HCT116 (cell line): ENCODE data around the gene EML1. TPM values are rescaled to one million over a fixed set of nuclear protein-coding genes. Genes with fewer than 3 reads are reported as not detected.

Source experiments
- ATAC-seq: fragments of 200-7000 bp; cut with Tn5 transposase; 2 replicates; pipeline ENCODE4 v1.9.1; 2020; ENCODE audit warnings: mild to moderate bottlenecking, moderate library complexity
- BruUV-seq: library from RNA; stranded (reverse); fragments of 400-500 nt; replicated peaks from 2 replicates; lab custom pipeline; 2021; lab: Mats Ljungman, UMichigan
- CTCF ChIA-PET: fragments of 300-600 bp; sonication (Branson Sonifier 250); formaldehyde crosslinking; loops from one replicate; lab custom pipeline; 2021; ENCODE audit warnings: antibody characterized with exemption; lab: Charles Lee
- POLR2A ChIA-PET: fragments of 300-600, 350-600 bp; sonication (Branson Sonifier 250); formaldehyde crosslinking; loops from one replicate; lab custom pipeline; 2021; ENCODE audit warnings: antibody characterized with exemption; lab: Charles Lee
- RAD21 ChIA-PET, 2 experiments: fragments of 300-600 bp; sonication (Branson Sonifier 250); formaldehyde crosslinking; loops; one replicate each; lab custom pipeline; 2023; ENCODE audit warnings: low total read pairs in 2 of 2; ENCODE audit not compliant: uncharacterized antibody in 2 of 2, unreplicated experiment in 2 of 2, low non-redundant PET in 1 of 2; lab: Charles Lee
- DNase-seq: peaks from one replicate; pipeline ENCODE4 v3.0.0-alpha.2; 2010; ENCODE audit warnings: low read depth, low spot score
- H2AFZ ChIP-seq: fragments of 200-600 bp; shearing (Covaris generic), sonication (generic); 2 replicates; pipeline ENCODE4 v1.6.1; 2017; ENCODE audit warnings: low read depth, mixed run types, mixed read lengths, antibody characterized with exemption, low read length; ENCODE audit not compliant: poor library complexity, severe bottlenecking
- H3K27ac ChIP-seq: 2 replicates; pipeline ENCODE4 v1.5.1; 2012; ENCODE audit warnings: low read depth, low read length
- H3K27me3 ChIP-seq: fragments of 200-600 bp; sonication (generic); 2 replicates; pipeline ENCODE4 v1.6.1; 2016; ENCODE audit warnings: mixed run types, low read length, mixed read lengths; ENCODE audit not compliant: insufficient read depth
- H3K36me3 ChIP-seq, 2 experiments: fragments of 200-500 bp in 1 of 2; fragments of 200-600 bp in 1 of 2; sonication (Bioruptor generic) in 1 of 2; sonication (generic) in 1 of 2; 2 replicates each; pipeline versions ENCODE4 v1.5.1 to v1.6.1; 2014 to 2016; ENCODE audit warnings: low read length in 2 of 2, inconsistent platforms in 1 of 2, mixed read lengths in 1 of 2, mixed run types in 1 of 2; ENCODE audit not compliant: insufficient read depth in 2 of 2, control insufficient read depth in 1 of 2
- H3K4me1 ChIP-seq, 2 experiments: fragments of 200-600 bp in 1 of 2; sonication (generic) in 1 of 2; 2 replicates each; pipeline versions ENCODE4 v1.5.1 to v1.6.1; 2012 to 2017; ENCODE audit warnings: low read length in 2 of 2, inconsistent platforms in 1 of 2, mild to moderate bottlenecking in 1 of 2, mixed read lengths in 1 of 2, mixed run types in 1 of 2, moderate library complexity in 1 of 2; ENCODE audit not compliant: insufficient read depth in 2 of 2, control insufficient read depth in 1 of 2
- H3K4me2 ChIP-seq: fragments of 200-600 bp; sonication (generic); 2 replicates; pipeline ENCODE4 v1.6.1; 2017; ENCODE audit warnings: mixed run types, low read length, mixed read lengths
- H3K4me3 ChIP-seq, 2 experiments: fragments of 200-600 bp in 1 of 2; sonication (generic) in 1 of 2; replicated peaks in 1 of 2; 2 replicates each; pipeline ENCODE4 v1.5.1; 2011 to 2016; ENCODE audit warnings: low read length in 2 of 2, control low read depth in 1 of 2, low read depth in 1 of 2, mild to moderate bottlenecking in 1 of 2, mixed read lengths in 1 of 2, mixed run types in 1 of 2
- H3K79me2 ChIP-seq: fragments of 200-600 bp; sonication (generic); 2 replicates; pipeline ENCODE4 v1.6.1; 2017; ENCODE audit warnings: mild to moderate bottlenecking, mixed run types, low read length, moderate library complexity, mixed read lengths; ENCODE audit not compliant: insufficient read depth
- H3K9ac ChIP-seq: fragments of 200-600 bp; sonication (generic); 2 replicates; pipeline ENCODE4 v1.6.1; 2016; ENCODE audit warnings: low read length, mixed read lengths
- H3K9me2 ChIP-seq: fragments of 200-600 bp; sonication (generic), shearing (Covaris generic); 2 replicates; pipeline ENCODE4 v1.6.1; 2017; ENCODE audit warnings: mixed run types, mild to moderate bottlenecking, moderate library complexity; ENCODE audit not compliant: insufficient read depth
- H3K9me3 ChIP-seq, 2 experiments: fragments of 200-500 bp in 1 of 2; fragments of 200-600 bp in 1 of 2; sonication (Bioruptor generic) in 1 of 2; sonication (generic) in 1 of 2; 2 replicates each; pipeline ENCODE4 v1.6.1; 2014 to 2017; ENCODE audit warnings: low read length in 2 of 2, mixed read lengths in 2 of 2, inconsistent platforms in 1 of 2, low read depth in 1 of 2, mild to moderate bottlenecking in 1 of 2, mixed run types in 1 of 2, moderate library complexity in 1 of 2; ENCODE audit not compliant: control insufficient read depth in 1 of 2, insufficient read depth in 1 of 2
- H4K20me1 ChIP-seq: fragments of 200-600 bp; sonication (generic), shearing (Covaris generic); 2 replicates; pipeline ENCODE4 v1.6.1; 2017; ENCODE audit warnings: mixed run types, mild to moderate bottlenecking, moderate library complexity; ENCODE audit not compliant: insufficient read depth
- ATF3 ChIP-seq: IDR thresholded peaks from 2 replicates; pipeline ENCODE4 v1.6.1; 2012
- CEBPB ChIP-seq: IDR thresholded peaks from 2 replicates; pipeline ENCODE4 v1.6.1; 2012; ENCODE audit warnings: low read depth
- CTCF ChIP-seq, 3 experiments: fragments of 200-600 bp in 1 of 3; sonication (generic) in 1 of 3; IDR thresholded peaks in 2 of 3; conservative IDR thresholded peaks in 1 of 3; 2 replicates each; pipeline ENCODE4 v1.5.1; 2012 to 2017; ENCODE audit warnings: low read depth in 2 of 3, low read length in 2 of 3, antibody characterized with exemption in 1 of 3, borderline replicate concordance in 1 of 3, control low read depth in 1 of 3, mild to moderate bottlenecking in 1 of 3, mixed read lengths in 1 of 3, mixed run types in 1 of 3, moderate library complexity in 1 of 3; ENCODE audit not compliant: insufficient read depth in 1 of 3
- EGR1 ChIP-seq: IDR thresholded peaks from 2 replicates; pipeline ENCODE4 v1.6.1; 2012; ENCODE audit warnings: low read depth
- FOSL1 ChIP-seq: IDR thresholded peaks from 2 replicates; pipeline ENCODE4 v1.6.1; 2012; ENCODE audit warnings: low read depth
- RAD21 ChIP-seq: IDR thresholded peaks from 2 replicates; pipeline ENCODE4 v1.6.1; 2012; ENCODE audit warnings: low read depth, mild to moderate bottlenecking
- REST ChIP-seq: IDR thresholded peaks from 2 replicates; pipeline ENCODE4 v1.6.1; 2012; ENCODE audit warnings: low read depth
- SIN3A ChIP-seq: IDR thresholded peaks from 2 replicates; pipeline ENCODE4 v1.6.1; 2012; ENCODE audit warnings: low read depth
- SRF ChIP-seq: IDR thresholded peaks from 2 replicates; pipeline ENCODE4 v1.6.1; 2012; ENCODE audit warnings: low read depth
- TCF7L2 ChIP-seq: IDR thresholded peaks from 2 replicates; pipeline ENCODE4 v1.7.0; 2011; ENCODE audit warnings: borderline replicate concordance, inconsistent platforms; ENCODE audit not compliant: insufficient read depth, insufficient read length; ENCODE audit errors: extremely low read depth
- YY1 ChIP-seq: IDR thresholded peaks from 2 replicates; pipeline ENCODE4 v1.6.1; 2011; ENCODE audit warnings: low read length, low read depth, moderate library complexity, mild to moderate bottlenecking; ENCODE audit not compliant: insufficient replicate concordance; ENCODE audit errors: extremely low read depth
- ZFX ChIP-seq: fragments of 450-650 bp; IDR thresholded peaks from 2 replicates; pipeline ENCODE4 v1.6.1; 2017
- intact Hi-C: fragments of 100-400 bp; cut with micrococcal nuclease; formaldehyde crosslinking; loops from 2 replicates; pipeline ENCODE4 v1.10.0; 2022
- total RNA-seq: library from RNA; stranded (reverse); gene quantifications from one replicate; pipeline ENCODE4 v1.2.1, GENCODE V29; 2021; ENCODE audit not compliant: unreplicated experiment
- TF ChIP-seq, protein P1 (sequence below): IDR thresholded peaks from 2 replicates; pipeline ENCODE4 v1.6.1; 2012

Gene EML1
- total RNA-seq, 1 experiment from 2014 or later: 7.4 TPM

DNA sequence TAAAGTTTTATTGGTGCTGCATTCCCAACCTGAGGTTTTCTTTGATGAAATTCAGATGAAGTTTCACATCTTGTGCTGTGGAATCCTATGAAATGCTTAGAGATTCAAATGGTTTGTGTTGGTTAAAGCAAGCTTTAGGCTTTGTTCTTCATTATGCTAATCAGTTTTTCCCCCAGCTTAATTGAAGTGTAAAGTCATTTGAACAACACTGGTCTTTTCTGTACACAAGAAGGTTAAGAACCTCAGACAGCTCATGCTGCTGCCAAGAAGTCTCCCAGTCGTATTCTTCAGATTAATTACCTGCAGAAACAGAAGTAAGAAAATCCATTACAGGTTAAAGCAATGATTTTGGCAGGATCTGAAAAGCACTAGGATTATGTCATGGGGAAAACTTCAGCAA is 48.9 kb downstream of the EML1 start:
- Histone ChIP-seq H2AFZ (no peak overlapping the region), H3K9me2 (no peaks in the 10 kb centered on the region), H3K27me3 (peaks cover 8% of the 10 kb centered on the region; the same call in 1 of the 2 replicates), H3K27ac (no peak overlapping the region), H3K9me3 (no peaks in the 10 kb centered on the region; a peak in 1 of 4 replicates), H3K9ac (no peak overlapping the region), H3K79me2 (no peaks in the 10 kb centered on the region), H3K36me3 (no peaks in the 10 kb centered on the region), H3K4me3 (no peak overlapping the region), H4K20me1 (no peaks in the 10 kb centered on the region), H3K4me2 (no peak overlapping the region), H3K4me1 (peaks cover 0 to 2% of the 10 kb centered on the region in 2 experiments; a peak in 1 of 4 replicates)
- ATAC-seq: no peak
- TF ChIP-seq, protein P1, sequence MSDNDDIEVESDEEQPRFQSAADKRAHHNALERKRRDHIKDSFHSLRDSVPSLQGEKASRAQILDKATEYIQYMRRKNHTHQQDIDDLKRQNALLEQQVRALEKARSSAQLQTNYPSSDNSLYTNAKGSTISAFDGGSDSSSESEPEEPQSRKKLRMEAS: no peak
- TF ChIP-seq REST (no peak), TCF7L2 (no peak), CEBPB (no peak), CTCF (IDR thresholded peaks at IDR 0.05 in 2 of 3, conservative IDR thresholded peaks at IDR 0.05 in 1 of 3; ENCODE audit: borderline replicate concordance in 1 of 3, insufficient read depth in 1 of 3, low read depth in 2 of 3, low read length in 2 of 3) (no peak), SIN3A (no peak), SRF (no peak), EGR1 (no peak), YY1 (no peak), FOSL1 (no peak), ATF3 (no peak), ZFX (no peak), RAD21 (no peak)
- POLR2A ChIA-PET: no interaction called here
- intact Hi-C loops: no loop called here
- RAD21 ChIA-PET: no interaction called here
- BruUV-seq: no TSS peak
- DNase-seq: no peak
- CTCF ChIA-PET: no interaction called here
